ENCODE data around the gene SUPT3H. TPM values are rescaled to one million over a fixed set of nuclear protein-coding genes. Genes with fewer than 3 reads are reported as not detected.

SUPT3H gene
- total RNA-seq, 1 donor: 10.6 TPM

DNA sequence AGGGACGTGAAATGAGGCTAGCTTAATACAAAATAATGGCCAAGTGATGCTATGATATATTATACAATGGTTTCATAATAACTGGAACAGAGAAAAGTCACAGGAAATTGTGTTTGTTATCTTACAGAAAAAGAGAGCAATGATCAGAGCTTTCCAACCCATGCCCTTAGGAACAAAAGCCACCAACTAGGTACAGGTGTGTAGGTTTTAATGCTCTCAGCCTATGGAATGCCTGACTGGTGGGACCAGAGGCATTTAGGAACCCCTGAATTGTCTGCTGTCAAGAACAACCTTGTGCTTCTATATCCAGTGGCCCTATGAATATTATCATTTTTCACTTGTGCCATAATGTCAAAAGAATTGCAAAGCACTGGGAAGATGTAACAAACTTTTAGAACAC is 182.6 kb downstream of the SUPT3H start:
- no peak for TF ChIP-seq CTCF (IDR thresholded peaks at IDR 0.05; ENCODE audit: insufficient read depth, low read length)
- DNase-seq (ENCODE audit: low read depth): no peak
- no peak overlapping the region for H3K4me3 ChIP-seq (ENCODE audit: low read depth, low read length)

- DNase-seq (ENCODE audit: low read depth): peak; percentile 5
- no peak for TF ChIP-seq CTCF (IDR thresholded peaks at IDR 0.05; ENCODE audit: insufficient read depth, low read length)
These were observed 185.2 kb downstream of the SUPT3H start for GRCh38 chr6:45192556-45192955.

DNA sequence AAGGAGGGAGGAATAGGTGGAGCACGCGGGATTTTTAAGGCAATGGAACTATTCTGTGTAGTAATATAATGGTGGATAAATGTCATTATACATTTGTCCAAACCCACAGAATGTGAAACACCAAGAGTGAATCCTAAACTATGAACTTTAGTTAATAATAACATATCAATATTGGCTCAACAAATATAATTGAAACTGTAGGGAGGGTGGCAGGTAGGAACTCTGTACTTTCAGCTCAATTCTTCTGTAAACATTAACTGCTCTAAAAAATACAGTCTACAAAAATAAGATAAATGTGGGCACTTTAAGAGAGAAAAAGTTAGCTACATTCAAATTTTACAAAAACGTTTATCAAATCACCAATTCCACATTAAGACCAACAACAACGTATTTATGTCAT is 186.3 kb downstream of the SUPT3H start:
- TF ChIP-seq CTCF (IDR thresholded peaks at IDR 0.05; ENCODE audit: insufficient read depth, low read length): no peak
- no peak overlapping the region for H3K4me3 ChIP-seq (ENCODE audit: low read depth, low read length)
- DNase-seq (ENCODE audit: low read depth): no peak

More at GRCh38 chr6:45192556-45192955, 185.2 kb downstream of the SUPT3H start:
- H3K4me3 ChIP-seq (ENCODE audit: low read depth, low read length): no peak overlapping the region

GRCh38 chr6:45187836-45188235 is 189.9 kb downstream of the SUPT3H start:
- no peak overlapping the region for H3K4me3 ChIP-seq (ENCODE audit: low read depth, low read length)
- peak; percentile 70 for DNase-seq (ENCODE audit: low read depth)
- no peak for TF ChIP-seq CTCF (IDR thresholded peaks at IDR 0.05; ENCODE audit: insufficient read depth, low read length)

GRCh38 chr6:45185403-45186251 is 192.1 kb downstream of the SUPT3H start:
- H3K4me3 ChIP-seq (ENCODE audit: low read depth, low read length): no peak overlapping the region
- TF ChIP-seq CTCF (IDR thresholded peaks at IDR 0.05; ENCODE audit: insufficient read depth, low read length): no peak
- peak; percentile 21 for DNase-seq (ENCODE audit: low read depth)

DNA sequence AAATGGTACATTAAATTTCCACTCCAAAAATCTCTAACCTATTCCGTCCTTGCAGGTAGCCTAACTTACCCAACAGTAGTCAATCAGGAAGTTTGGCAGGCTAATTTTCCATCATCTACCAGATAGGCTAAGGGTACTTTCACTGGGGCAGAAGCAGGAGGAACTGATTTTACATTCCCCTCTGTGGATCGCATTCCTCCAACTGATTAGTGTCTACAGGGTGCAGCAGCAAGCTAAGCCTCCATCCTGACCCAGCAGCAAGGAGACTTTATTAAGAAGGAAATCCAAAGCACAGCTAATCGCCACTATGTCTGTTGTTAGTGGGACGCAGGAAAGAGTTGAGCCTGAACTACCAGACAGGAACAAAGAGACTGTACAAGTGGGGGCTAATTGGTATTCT is 192.8 kb downstream of the SUPT3H start:
- no peak for DNase-seq (ENCODE audit: low read depth)
- TF ChIP-seq CTCF (IDR thresholded peaks at IDR 0.05; ENCODE audit: insufficient read depth, low read length): no peak
- no peak overlapping the region for H3K4me3 ChIP-seq (ENCODE audit: low read depth, low read length)

All from fibroblast of the aortic adventitia (primary cell).